ENCODE data around the gene EGF. TPM values are rescaled to one million over a fixed set of nuclear protein-coding genes. Genes with fewer than 3 reads are reported as not detected.

EGF gene
- total and polyA plus RNA-seq, 12 donors = 0.54 to 16.4 (median 11.7) TPM

GRCh38 chr4:109876634-109877265 is 35.9 kb upstream of the EGF start:
- Histone ChIP-seq H3K36me3 (no peaks in the 10 kb centered on the region), H3K27me3 (no peaks in the 10 kb centered on the region), H3K9me3 (no peaks in the 10 kb centered on the region), H3K27ac (no peak overlapping the region), H3K4me3 (no peak overlapping the region), H3K4me1 (no peaks in the 10 kb centered on the region)
- no peak for DNase-seq
- intact Hi-C loops (cut with DNase I) = no loop called here
- 95 to 96% methylated on average over 2 of the region's 2 CpGs for WGBS, 2 donors
- ATAC-seq = no peak
- TF ChIP-seq CTCF (IDR thresholded peaks at IDR 0.05) = no peak

GRCh38 chr4:109877400-109877799 is 35.3 kb upstream of the EGF start:
- ATAC-seq = no peak
- Histone ChIP-seq H3K4me3 (no peak overlapping the region), H3K9me3 (no peaks in the 10 kb centered on the region)

GRCh38 chr4:109878355-109878754 is 34.3 kb upstream of the EGF start:
- DNase-seq = no peak
- Histone ChIP-seq H3K27ac (no peak overlapping the region), H3K9me3 (no peaks in the 10 kb centered on the region), H3K27me3 (no peaks in the 10 kb centered on the region), H3K36me3 (no peaks in the 10 kb centered on the region), H3K4me3 (no peak overlapping the region), H3K4me1 (no peaks in the 10 kb centered on the region)
- 74 to 81% methylated on average over 2 of the region's 2 CpGs for WGBS, 2 donors
- no peak for TF ChIP-seq CTCF (IDR thresholded peaks at IDR 0.05)
- intact Hi-C loops (cut with DNase I) = no loop called here
- ATAC-seq = no peak

More at GRCh38 chr4:109877400-109877799, 35.3 kb upstream of the EGF start:
- DNase-seq = no peak
- Histone ChIP-seq H3K27ac (no peak overlapping the region), H3K36me3 (no peaks in the 10 kb centered on the region), H3K4me1 (no peaks in the 10 kb centered on the region), H3K27me3 (no peaks in the 10 kb centered on the region)
- 56 to 67% methylated on average over 3 of the region's 3 CpGs for WGBS, 2 donors
- no peak for TF ChIP-seq CTCF (IDR thresholded peaks at IDR 0.05)
- intact Hi-C loops (cut with DNase I) = no loop called here

GRCh38 chr4:109879081-109879480 is 33.6 kb upstream of the EGF start:
- H3K27me3 ChIP-seq = no peaks in the 10 kb centered on the region
- no peak overlapping the region for H3K27ac ChIP-seq
- H3K36me3 ChIP-seq = no peaks in the 10 kb centered on the region
- intact Hi-C loops (cut with DNase I) = no loop called here
- no peak overlapping the region for H3K4me3 ChIP-seq
- H3K9me3 ChIP-seq = no peaks in the 10 kb centered on the region
- no peak for DNase-seq
- no peaks in the 10 kb centered on the region for H3K4me1 ChIP-seq
- TF ChIP-seq CTCF (IDR thresholded peaks at IDR 0.05) = no peak
- 80 to 81% methylated on average over 12 of the region's 12 CpGs for WGBS, 2 donors
- no peak for ATAC-seq
